ENCODE data around the gene ARID3A. TPM values are rescaled to one million over a fixed set of nuclear protein-coding genes. Genes with fewer than 3 reads are reported as not detected.

Gene ARID3A
- total and polyA plus RNA-seq, 2 of the 8 experiments (the other 6 are each of a cell fraction or from before 2014, with no cell fraction given): 40.5 to 77.4 TPM

DNA sequence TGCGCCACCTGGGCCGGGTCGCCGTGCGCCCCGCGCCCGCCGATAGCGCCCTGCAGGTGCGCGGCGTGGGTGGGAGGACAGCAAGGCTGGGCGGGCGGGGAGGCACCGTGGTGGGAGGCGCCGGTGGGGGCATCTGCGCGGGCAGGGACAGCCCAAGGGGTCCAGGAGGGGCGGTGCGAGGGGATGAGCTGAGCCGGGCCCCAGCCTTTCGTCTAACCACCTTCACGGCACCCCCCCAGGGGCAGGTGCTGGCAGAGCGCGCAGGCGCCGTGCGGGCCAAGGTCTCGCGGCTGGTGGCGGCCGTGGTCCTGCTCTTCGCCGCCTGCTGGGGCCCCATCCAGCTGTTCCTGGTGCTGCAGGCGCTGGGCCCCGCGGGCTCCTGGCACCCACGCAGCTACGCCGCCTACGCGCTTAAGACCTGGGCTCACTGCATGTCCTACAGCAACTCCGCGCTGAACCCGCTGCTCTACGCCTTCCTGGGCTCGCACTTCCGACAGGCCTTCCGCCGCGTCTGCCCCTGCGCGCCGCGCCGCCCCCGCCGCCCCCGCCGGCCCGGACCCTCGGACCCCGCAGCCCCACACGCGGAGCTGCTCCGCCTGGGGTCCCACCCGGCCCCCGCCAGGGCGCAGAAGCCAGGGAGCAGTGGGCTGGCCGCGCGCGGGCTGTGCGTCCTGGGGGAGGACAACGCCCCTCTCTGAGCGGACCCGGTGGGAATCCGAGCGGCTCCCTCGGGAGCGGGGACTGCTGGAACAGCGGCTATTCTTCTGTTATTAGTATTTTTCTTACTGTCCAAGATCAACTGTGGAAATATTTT is 5.6 kb upstream of the ARID3A start (continued):
- no peak for TF ChIP-seq KDM5A (IDR thresholded peaks at IDR 0.05; ENCODE audit: low read length)
